Gastroesophageal sphincter (tissue), 3 donors: ENCODE measurements around the gene XXYLT1.

Source experiments
- CTCF ChIP-seq, 4 experiments: fragments of 200-600 bp in 2 of 4; fragments of 450-650 bp in 2 of 4; sonication (generic) in 1 of 4; IDR thresholded peaks; one replicate each; pipeline ENCODE4 v1.5.1; 2017 to 2019; ENCODE audit warnings: antibody characterized with exemption in 4 of 4, mild to moderate bottlenecking in 2 of 4, moderate library complexity in 2 of 4
- POLR2AphosphoS5 ChIP-seq: sonication (generic); formaldehyde crosslinking; IDR thresholded peaks from one replicate; pipeline ENCODE4 v1.6.1; 2017; ENCODE audit warnings: antibody characterized with exemption

DNA sequence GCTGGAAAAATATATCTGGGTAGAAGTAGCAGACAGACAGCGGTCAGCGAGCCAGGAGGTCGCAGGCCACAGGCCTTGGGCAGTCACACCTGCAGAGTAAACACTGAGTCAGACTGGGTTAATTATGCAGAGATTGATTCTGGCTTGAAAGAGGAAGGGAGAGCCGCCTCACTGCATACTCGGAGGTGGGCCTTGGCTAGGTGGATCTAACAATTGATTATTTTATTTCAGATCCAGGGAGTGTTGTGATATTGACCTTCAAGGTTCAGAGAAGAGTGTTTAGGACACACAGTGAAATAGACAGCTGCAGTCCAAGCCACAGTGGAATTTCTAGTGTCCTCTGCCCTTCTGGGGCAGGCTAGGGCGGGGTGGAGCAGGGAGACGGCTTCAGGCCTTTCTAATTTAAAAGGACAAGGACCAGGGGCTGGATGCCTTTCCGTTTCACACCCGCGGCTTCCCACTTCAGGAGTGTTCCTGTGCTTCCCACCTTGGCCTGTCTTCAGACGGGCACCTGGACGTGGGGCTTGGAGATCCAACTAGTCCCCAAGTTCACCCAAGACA lies 237.3 kb downstream of the XXYLT1 start:
- TF ChIP-seq POLR2AphosphoS5, result no peak
- no peak for TF ChIP-seq CTCF (IDR thresholded peaks at IDR 0.05)
